OCI-LY3 (cell line): Measurements from ENCODE around the gene UGCG.
A peak's percentile ranks its signal among the peaks of the same experiment; 100 is the strongest.
"Not testable (repeated sequence)": the region's sequence is repeated elsewhere in the genome, so short reads cannot be mapped to it uniquely, and the experiment has no call there.

Experiments
- H2AFZ ChIP-seq: fragments of 200-600, 300-600 bp; shearing (Covaris generic); 2 replicates; pipeline ENCODE4 v1.6.0; 2014; ENCODE audit warnings: antibody characterized with exemption, low read depth, low read length
- H3K27ac ChIP-seq: fragments of 200-600, 300-600 bp; sonication (generic); 2 replicates; pipeline ENCODE4 v1.5.1; 2014; ENCODE audit warnings: mild to moderate bottlenecking, low read length, moderate library complexity, mixed read lengths
- H3K27me3 ChIP-seq: fragments of 200-600, 300-600 bp; sonication (generic); 2 replicates; pipeline ENCODE4 v1.6.1; 2014; ENCODE audit warnings: low read depth, low read length, mixed read lengths
- H3K36me3 ChIP-seq: fragments of 200-600, 300-600 bp; sonication (generic); replicated peaks from 2 replicates; pipeline ENCODE3; 2014; ENCODE audit warnings: low read depth, low read length, mixed read lengths
- H3K4me1 ChIP-seq: fragments of 300-600, 200-600 bp; sonication (generic); 2 replicates; pipeline ENCODE4 v1.6.1; 2014; ENCODE audit warnings: low read length, mixed read lengths
- H3K4me2 ChIP-seq: fragments of 200-600, 300-600 bp; sonication (generic); 2 replicates; pipeline ENCODE4 v1.6.1; 2014; ENCODE audit warnings: low read length, mixed read lengths
- H3K4me3 ChIP-seq: fragments of 300-600, 200-600 bp; sonication (generic); 2 replicates; pipeline ENCODE4 v1.5.1; 2014; ENCODE audit warnings: antibody characterized with exemption, mild to moderate bottlenecking, low read length, moderate library complexity
- H3K79me2 ChIP-seq: fragments of 300-600, 200-600 bp; shearing (Covaris generic); 2 replicates; pipeline ENCODE4 v1.6.1; 2014; ENCODE audit warnings: mild to moderate bottlenecking, low read length, mixed read lengths
- H3K9ac ChIP-seq: fragments of 300-600, 200-600 bp; shearing (Covaris generic); 2 replicates; pipeline ENCODE4 v1.6.0; 2014; ENCODE audit warnings: mild to moderate bottlenecking, low read length, moderate library complexity
- H3K9me3 ChIP-seq: fragments of 200-600, 300-600 bp; shearing (Covaris generic); 2 replicates; pipeline ENCODE4 v1.6.1; 2014; ENCODE audit warnings: low read length, mixed read lengths; ENCODE audit not compliant: insufficient read depth
- H4K20me1 ChIP-seq: fragments of 200-600, 300-600 bp; sonication (generic); 2 replicates; pipeline ENCODE4 v1.6.1; 2016; ENCODE audit warnings: low read length, mixed read lengths; ENCODE audit not compliant: insufficient read depth
- EZH2phosphoT487 ChIP-seq: fragments of 200-600 bp; shearing (Covaris generic); IDR thresholded peaks from 2 replicates; pipeline ENCODE4 v1.6.1; 2018; ENCODE audit warnings: antibody characterized with exemption, mixed run types, low read depth
- TF ChIP-seq, protein P1 (sequence below): fragments of 200-600, 300-600 bp; sonication (generic); IDR thresholded peaks from 2 replicates; pipeline ENCODE4 v1.5.1; 2014; ENCODE audit warnings: antibody characterized with exemption, low read length, low read depth

UGCG gene

GRCh38 chr9:111900858-111901612 is 4.4 kb downstream of the UGCG start:
- Histone ChIP-seq H3K9ac (no peak overlapping the region), H3K79me2 (peaks cover 92% of the 10 kb centered on the region), H3K27me3 (no peaks in the 10 kb centered on the region), H2AFZ (no peak overlapping the region), H4K20me1 (peaks cover 82% of the 10 kb centered on the region), H3K36me3 (peaks cover 61% of the 10 kb centered on the region), H3K4me2 (peak overlapping the region; percentile 2; the same call in 1 of the 2 replicates), H3K27ac (no peak overlapping the region), H3K4me3 (no peak overlapping the region), H3K4me1 (peaks cover 56% of the 10 kb centered on the region), H3K9me3 (peaks cover 15% of the 10 kb centered on the region; the same call in 1 of the 2 replicates)
- TF ChIP-seq, protein P1, sequence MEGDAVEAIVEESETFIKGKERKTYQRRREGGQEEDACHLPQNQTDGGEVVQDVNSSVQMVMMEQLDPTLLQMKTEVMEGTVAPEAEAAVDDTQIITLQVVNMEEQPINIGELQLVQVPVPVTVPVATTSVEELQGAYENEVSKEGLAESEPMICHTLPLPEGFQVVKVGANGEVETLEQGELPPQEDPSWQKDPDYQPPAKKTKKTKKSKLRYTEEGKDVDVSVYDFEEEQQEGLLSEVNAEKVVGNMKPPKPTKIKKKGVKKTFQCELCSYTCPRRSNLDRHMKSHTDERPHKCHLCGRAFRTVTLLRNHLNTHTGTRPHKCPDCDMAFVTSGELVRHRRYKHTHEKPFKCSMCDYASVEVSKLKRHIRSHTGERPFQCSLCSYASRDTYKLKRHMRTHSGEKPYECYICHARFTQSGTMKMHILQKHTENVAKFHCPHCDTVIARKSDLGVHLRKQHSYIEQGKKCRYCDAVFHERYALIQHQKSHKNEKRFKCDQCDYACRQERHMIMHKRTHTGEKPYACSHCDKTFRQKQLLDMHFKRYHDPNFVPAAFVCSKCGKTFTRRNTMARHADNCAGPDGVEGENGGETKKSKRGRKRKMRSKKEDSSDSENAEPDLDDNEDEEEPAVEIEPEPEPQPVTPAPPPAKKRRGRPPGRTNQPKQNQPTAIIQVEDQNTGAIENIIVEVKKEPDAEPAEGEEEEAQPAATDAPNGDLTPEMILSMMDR, result no peak
- TF ChIP-seq EZH2phosphoT487, result no peak

DNA sequence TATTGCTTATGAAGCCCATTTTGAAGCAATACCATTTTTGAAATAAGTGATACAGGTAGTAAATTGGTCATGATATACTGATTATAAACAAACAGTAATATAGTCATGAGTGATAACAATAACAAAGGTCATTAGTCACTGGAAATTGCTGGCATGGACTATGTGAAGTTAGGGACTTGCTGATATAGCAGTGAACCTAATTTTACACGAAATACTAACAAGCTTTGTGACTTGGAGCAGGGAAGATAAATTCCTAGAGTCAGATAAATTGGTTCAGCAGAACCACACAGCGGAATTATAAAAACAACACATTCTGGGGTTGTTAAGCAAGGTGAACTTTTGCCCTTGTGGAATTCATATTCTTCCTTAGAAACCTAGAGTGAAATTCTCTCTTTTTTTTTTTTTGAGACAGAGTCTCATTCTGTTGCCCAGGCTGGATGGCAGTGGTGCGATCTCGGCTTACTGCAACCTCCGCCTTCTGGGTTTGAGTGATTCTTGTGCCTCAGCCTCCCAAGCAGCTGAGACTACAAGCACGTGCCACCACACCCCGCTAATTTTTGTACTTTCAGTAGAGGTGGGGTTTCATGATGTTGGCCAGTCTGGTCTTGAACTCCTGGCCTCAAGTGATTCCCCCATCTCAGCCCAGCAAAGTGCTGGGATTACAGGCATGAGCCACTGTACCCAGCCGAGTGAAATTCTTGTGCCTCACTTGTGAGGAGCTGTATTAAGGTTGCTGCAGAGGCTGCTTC is 6.0 kb downstream of the UGCG start:
- Histone ChIP-seq H4K20me1 (peaks cover 98% of the 10 kb centered on the region), H3K9me3 (peaks cover 15% of the 10 kb centered on the region; the same call in 1 of the 2 replicates), H3K4me3 (no peak overlapping the region), H3K27ac (no peak overlapping the region), H3K36me3 (peaks cover 72% of the 10 kb centered on the region), H3K9ac (no peak overlapping the region), H3K4me2 (no peak overlapping the region), H3K4me1 (peaks cover 69% of the 10 kb centered on the region), H3K27me3 (no peaks in the 10 kb centered on the region), H2AFZ (no peak overlapping the region), H3K79me2 (peaks cover 100% of the 10 kb centered on the region)
- TF ChIP-seq, protein P1, result no peak
- TF ChIP-seq EZH2phosphoT487, result no peak

DNA sequence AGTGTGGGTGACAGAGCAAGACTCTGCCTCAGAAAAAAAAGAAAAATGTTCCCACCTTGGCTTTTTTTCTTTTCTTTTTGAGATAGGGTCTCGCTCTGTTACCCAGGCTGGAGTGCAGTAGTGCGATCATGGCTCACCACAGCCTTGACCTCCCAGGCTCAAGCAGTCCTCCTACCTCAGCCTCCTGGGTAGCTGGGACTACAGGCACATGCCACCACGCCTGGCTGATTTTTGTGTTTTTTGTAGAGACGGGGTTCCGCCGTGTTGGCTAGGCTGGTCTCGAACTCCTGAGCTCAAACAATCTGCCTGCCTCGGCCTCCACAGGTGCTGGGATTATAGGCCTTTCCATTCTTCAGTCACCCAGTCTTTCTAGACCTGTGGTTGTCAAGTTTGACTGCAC is 6.9 kb downstream of the UGCG start:
- H3K4me2 ChIP-seq, H2AFZ ChIP-seq, H3K4me3 ChIP-seq, H3K27ac ChIP-seq, H3K9ac ChIP-seq, H3K27me3 ChIP-seq: not testable (repeated sequence)
- H3K9me3 ChIP-seq, result peaks cover 12% of the 10 kb centered on the region; the same call in 1 of the 2 replicates
- peaks cover 100% of the 10 kb centered on the region for H4K20me1 ChIP-seq
- H3K79me2 ChIP-seq, result peaks cover 100% of the 10 kb centered on the region
- peaks cover 64% of the 10 kb centered on the region for H3K36me3 ChIP-seq
- peaks cover 75% of the 10 kb centered on the region for H3K4me1 ChIP-seq

- H3K4me2 ChIP-seq, result no peak overlapping the region
- H3K36me3 ChIP-seq, result peaks cover 60% of the 10 kb centered on the region
- peaks cover 7% of the 10 kb centered on the region; the same call in 1 of the 2 replicates for H3K9me3 ChIP-seq
- no peak overlapping the region for H3K9ac ChIP-seq
- no peak overlapping the region for H3K27ac ChIP-seq
- no peaks in the 10 kb centered on the region for H3K27me3 ChIP-seq
- H3K4me1 ChIP-seq, result peaks cover 75% of the 10 kb centered on the region
- H3K79me2 ChIP-seq, result peaks cover 100% of the 10 kb centered on the region
- no peak overlapping the region for H2AFZ ChIP-seq
- peaks cover 100% of the 10 kb centered on the region for H4K20me1 ChIP-seq
- TF ChIP-seq, protein P1, result no peak
- TF ChIP-seq EZH2phosphoT487, result no peak
- no peak overlapping the region for H3K4me3 ChIP-seq
These were observed 7.4 kb downstream of the UGCG start for GRCh38 chr9:111904026-111904425.
